GM19238 (cell line): Measurements from ENCODE around the gene SHMT2.

Experiments
- DNase-seq: peaks from one replicate; pipeline ENCODE4 v3.0.0; 2011; ENCODE audit warnings: low spot score; ENCODE audit not compliant: insufficient read length

SHMT2 gene

GRCh38 chr12:57229634-57230380 lies at the start of gene SHMT2:
Gene SHMT2 (plus strand): TSS chr12:57229711. CDS start chr12:57229779, 68 bp downstream.
- peak; percentile 99 for DNase-seq

GRCh38 chr12:57180321-57180989 lies 49.1 kb upstream of the SHMT2 start:
- no peak for DNase-seq

- DNase-seq, result no peak
Measured at GRCh38 chr12:57181072-57181471, 48.4 kb upstream of the SHMT2 start.

DNA sequence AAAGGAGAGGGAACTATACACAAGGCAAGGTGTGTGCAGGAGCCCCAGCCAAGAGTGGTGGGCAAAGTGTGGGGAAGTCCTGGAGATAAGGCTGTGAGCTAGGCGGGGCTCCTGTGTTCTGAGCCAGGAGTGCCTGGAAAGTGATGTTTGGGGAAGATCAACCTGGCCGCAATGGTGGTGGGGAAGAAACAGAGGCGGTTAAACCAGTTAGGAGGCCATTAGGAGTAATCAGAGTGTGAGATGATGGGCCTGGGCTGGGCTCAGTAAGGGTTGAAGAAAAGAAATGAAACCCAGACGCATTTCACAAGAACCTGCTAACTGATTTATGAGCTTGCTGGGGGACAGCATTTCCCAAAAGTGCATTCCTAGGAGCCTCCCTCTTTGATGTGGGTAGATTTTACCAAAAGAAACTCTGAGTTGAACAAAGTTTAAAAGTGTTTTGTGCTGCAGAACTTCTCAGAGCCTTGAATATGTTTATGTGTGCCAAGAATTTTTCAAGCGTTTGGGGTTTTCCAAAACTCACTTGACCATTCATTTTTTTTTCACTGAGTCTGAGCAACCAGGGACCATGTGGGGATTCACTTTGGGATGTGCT lies 47.9 kb upstream of the SHMT2 start:
- DNase-seq, result no peak

GRCh38 chr12:57182918-57183575 lies 46.5 kb upstream of the SHMT2 start:
- DNase-seq, result peak; percentile 97

GRCh38 chr12:57183939-57184725 lies 45.4 kb upstream of the SHMT2 start:
- DNase-seq, result no peak

DNA sequence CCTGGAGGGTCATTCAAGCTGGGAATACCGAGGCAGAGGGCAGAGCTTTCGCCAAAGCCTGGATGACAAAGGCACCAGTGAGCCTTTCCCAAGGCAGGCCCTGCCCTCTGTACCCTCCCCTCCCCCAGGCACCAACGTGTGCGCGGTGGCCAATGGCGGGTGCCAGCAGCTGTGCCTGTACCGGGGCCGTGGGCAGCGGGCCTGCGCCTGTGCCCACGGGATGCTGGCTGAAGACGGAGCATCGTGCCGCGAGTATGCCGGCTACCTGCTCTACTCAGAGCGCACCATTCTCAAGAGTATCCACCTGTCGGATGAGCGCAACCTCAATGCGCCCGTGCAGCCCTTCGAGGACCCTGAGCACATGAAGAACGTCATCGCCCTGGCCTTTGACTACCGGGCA lies 44.1 kb upstream of the SHMT2 start:
- DNase-seq, result no peak

DNA sequence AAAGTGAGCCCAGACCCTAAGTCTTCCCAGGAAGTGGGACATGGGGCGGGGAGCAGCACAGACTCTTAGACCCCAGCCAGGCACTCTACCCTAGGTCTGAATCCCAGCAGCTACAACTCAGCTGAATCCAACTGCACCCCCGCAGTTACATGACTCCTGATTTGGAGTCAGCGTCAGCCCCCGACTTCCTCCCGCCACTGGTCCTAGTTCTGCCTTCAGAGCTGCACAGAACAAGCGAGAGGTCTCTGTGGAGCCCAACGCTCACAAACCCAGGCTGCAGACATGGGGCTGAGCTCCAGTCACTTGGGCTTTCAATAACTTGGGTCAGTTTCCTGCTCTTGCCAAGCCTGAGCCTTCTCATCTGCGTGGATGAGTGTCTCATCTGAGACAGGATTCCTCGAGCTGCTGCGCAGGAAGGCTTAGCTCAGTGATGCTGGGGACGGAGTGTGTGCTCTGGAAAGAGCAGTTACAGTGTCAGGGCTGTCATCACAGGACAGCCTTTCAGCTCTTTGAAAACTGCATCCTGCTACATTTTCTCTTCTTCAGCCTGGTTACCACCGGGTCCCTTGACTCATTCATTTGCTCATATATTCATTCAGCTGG lies 43.5 kb upstream of the SHMT2 start:
- DNase-seq, result no peak

DNA sequence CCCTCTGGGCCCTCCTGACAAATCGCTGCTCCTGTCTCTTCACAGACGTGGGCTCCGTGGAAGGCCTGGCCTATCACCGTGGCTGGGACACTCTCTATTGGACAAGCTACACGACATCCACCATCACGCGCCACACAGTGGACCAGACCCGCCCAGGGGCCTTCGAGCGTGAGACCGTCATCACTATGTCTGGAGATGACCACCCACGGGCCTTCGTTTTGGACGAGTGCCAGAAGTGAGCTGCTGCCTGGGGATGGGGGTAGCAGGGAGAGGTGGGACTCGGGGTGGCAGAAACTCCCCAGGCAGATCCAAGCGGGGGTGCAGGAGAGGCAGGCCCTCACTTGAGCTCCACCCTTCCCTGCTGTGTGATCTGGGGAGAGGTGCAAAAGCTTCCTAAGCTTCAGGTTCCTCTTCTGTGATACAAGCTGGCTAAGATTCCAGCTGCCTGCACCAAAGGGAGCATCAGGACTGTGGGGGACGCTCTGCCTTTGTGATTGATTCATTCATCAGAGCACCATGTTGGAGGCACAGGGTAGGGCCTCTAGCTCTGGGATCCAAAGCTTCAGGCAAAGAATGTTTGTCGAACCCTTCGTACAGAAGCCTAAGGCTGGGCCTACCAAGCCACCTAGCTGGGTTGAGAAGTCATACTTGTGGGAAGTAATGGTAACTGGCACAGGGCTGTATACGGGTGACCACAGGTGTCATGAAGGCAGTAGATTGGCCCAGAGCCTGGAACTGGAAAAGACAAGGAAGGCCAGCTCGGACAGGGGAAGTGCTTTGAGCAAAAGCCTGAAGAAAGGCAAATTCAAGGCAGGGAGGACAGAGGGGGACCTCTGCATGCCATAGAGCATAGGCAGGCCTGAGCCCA lies 42.1 kb upstream of the SHMT2 start:
- DNase-seq, result no peak

GRCh38 chr12:57188090-57188425 lies 41.5 kb upstream of the SHMT2 start:
- no peak for DNase-seq

GRCh38 chr12:57190037-57190436 lies 39.5 kb upstream of the SHMT2 start:
- DNase-seq, result no peak

- no peak for DNase-seq
Measured at GRCh38 chr12:57190821-57191220, 38.7 kb upstream of the SHMT2 start.

GRCh38 chr12:57191410-57191809 lies 38.1 kb upstream of the SHMT2 start:
- DNase-seq, result no peak

- no peak for DNase-seq
Measured at GRCh38 chr12:57192920-57193319, 36.6 kb upstream of the SHMT2 start.

DNA sequence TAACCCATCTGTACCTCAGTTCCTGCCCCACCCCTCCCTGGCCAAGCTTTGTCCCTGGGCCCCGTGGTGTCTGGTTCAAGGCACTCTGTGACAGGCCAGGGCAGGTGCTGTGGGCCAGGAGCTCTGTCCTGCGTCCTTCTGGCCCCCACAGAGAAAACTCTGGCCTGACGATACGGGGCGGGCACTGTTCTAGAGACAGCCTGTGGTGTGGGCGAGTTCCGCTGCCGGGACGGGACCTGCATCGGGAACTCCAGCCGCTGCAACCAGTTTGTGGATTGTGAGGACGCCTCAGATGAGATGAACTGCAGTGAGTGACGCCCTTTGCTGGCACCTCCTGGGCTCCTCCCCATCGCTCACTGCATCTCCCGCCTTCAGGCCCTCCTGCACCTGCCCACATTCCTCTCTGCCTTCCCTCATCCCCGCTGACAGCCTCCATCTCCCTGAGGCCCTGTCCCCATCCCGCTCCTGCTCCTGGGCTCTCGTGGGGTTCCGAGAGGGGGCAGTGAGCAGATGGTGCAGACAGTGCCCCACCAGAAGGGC lies 35.7 kb upstream of the SHMT2 start:
- no peak for DNase-seq

- DNase-seq, result no peak
Measured at GRCh38 chr12:57194253-57194652, 35.3 kb upstream of the SHMT2 start.

DNA sequence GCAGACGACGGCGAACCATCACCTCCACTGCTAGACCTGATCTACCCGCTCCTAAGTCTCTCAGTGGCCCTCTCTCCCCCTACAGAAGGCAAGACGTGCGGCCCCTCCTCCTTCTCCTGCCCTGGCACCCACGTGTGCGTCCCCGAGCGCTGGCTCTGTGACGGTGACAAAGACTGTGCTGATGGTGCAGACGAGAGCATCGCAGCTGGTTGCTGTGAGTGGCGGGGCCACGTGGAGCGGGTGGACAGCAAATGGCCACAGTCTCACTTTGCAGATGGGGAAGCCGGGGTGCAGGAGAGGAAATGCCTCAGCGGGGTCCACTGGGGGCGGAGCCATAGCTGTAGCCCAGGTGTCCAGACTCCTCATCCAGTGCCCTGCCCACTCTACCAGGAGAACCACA lies 34.3 kb upstream of the SHMT2 start:
- no peak for DNase-seq

- no peak for DNase-seq
Measured at GRCh38 chr12:57195611-57196371, 33.7 kb upstream of the SHMT2 start.

GRCh38 chr12:57196439-57196838 lies 33.1 kb upstream of the SHMT2 start:
- no peak for DNase-seq
